Endothelial cell of umbilical vein (primary cell): ENCODE results near the gene TAS1R3. TPM values are rescaled to one million over a fixed set of nuclear protein-coding genes. Genes with fewer than 3 reads are reported as not detected.

Experiments used
- BruUV-seq: library from RNA; stranded (reverse); fragments of 400-500 nt; replicated peaks from 2 replicates; lab custom pipeline; 2021; lab: Mats Ljungman, UMichigan
- CTCF ChIA-PET: fragments of 300-600, 350-600 bp; sonication (Branson Sonifier 250); formaldehyde crosslinking; loops from one replicate; lab custom pipeline; 2021; ENCODE audit warnings: antibody characterized with exemption, inconsistent platforms; lab: Charles Lee
- POLR2A ChIA-PET: fragments of 300-600, 350-600 bp; sonication (Branson Sonifier 250); formaldehyde crosslinking; loops from one replicate; lab custom pipeline; 2021; ENCODE audit warnings: antibody characterized with exemption, inconsistent platforms; lab: Charles Lee
- DNase-seq: peaks from one replicate; pipeline ENCODE4 v3.0.0-alpha.2; 2011; ENCODE audit warnings: low read depth, low spot score
- FAIRE-seq: peaks from 2 replicates; lab custom pipeline; 2011; peaks lifted over from hg19 to GRCh38; lab: Jason Lieb, UNC
- H2AFZ ChIP-seq: 2 replicates; pipeline ENCODE4 v1.6.0; 2012; ENCODE audit warnings: low read depth, low read length, control low read depth, inconsistent platforms
- H3K27ac ChIP-seq: 2 replicates; pipeline ENCODE4 v1.5.1; 2011; ENCODE audit warnings: low read depth, mild to moderate bottlenecking, control low read depth, low read length, moderate library complexity; ENCODE audit not compliant: insufficient read depth
- H3K27me3 ChIP-seq, 2 experiments: 2 replicates each; pipeline versions ENCODE4 v1.6.0 to v1.6.1; 2011; ENCODE audit warnings: low read length in 2 of 2, mixed read lengths in 1 of 2; ENCODE audit not compliant: control insufficient read depth in 2 of 2, insufficient read depth in 2 of 2
- H3K36me3 ChIP-seq, 2 experiments: 2 replicates in 1 of 2; 3 replicates in 1 of 2; pipeline ENCODE4 v1.5.1; 2011; ENCODE audit warnings: low read length in 2 of 2, mild to moderate bottlenecking in 1 of 2, moderate library complexity in 1 of 2; ENCODE audit not compliant: control insufficient read depth in 2 of 2, insufficient read depth in 2 of 2; ENCODE audit errors: extremely low read depth in 1 of 2
- H3K4me1 ChIP-seq: 3 replicates; pipeline ENCODE4 v1.5.1; 2011; ENCODE audit warnings: mild to moderate bottlenecking, low read length; ENCODE audit not compliant: control insufficient read depth, insufficient read depth; ENCODE audit errors: extremely low read depth
- H3K4me2 ChIP-seq: 2 replicates; pipeline ENCODE4 v1.6.1; 2011; ENCODE audit warnings: low read length, control low read depth, mixed read lengths; ENCODE audit not compliant: insufficient read depth
- H3K4me3 ChIP-seq, 3 experiments: fragments of 200-600 bp in 1 of 3; sonication (generic), shearing (Covaris generic) in 1 of 3; replicated peaks in 1 of 3; 2 replicates each; pipeline ENCODE4 v1.5.1; 2011 to 2016; ENCODE audit warnings: control low read depth in 3 of 3, low read length in 3 of 3, mild to moderate bottlenecking in 2 of 3, inconsistent platforms in 1 of 3, low read depth in 1 of 3, moderate library complexity in 1 of 3; ENCODE audit not compliant: insufficient read depth in 1 of 3
- H3K79me2 ChIP-seq: 2 replicates; pipeline ENCODE4 v1.6.0; 2012; ENCODE audit warnings: low read length, inconsistent platforms; ENCODE audit not compliant: control insufficient read depth, insufficient read depth
- H3K9ac ChIP-seq: replicated peaks from 2 replicates; pipeline ENCODE3; 2011; ENCODE audit warnings: low read length, control low read depth; ENCODE audit not compliant: insufficient read depth; ENCODE audit errors: extremely low read depth
- H3K9me1 ChIP-seq: replicated peaks from 3 replicates; pipeline ENCODE4 v1.6.0; 2011; ENCODE audit warnings: mild to moderate bottlenecking, low read length; ENCODE audit not compliant: control insufficient read depth, insufficient read depth; ENCODE audit errors: extremely low read depth
- H3K9me3 ChIP-seq: replicated peaks from 2 replicates; pipeline ENCODE4 v1.5.1; 2012; ENCODE audit warnings: low read length, inconsistent platforms; ENCODE audit not compliant: control insufficient read depth, insufficient read depth
- H4K20me1 ChIP-seq: replicated peaks from 2 replicates; pipeline ENCODE3; 2011; ENCODE audit warnings: mild to moderate bottlenecking, low read length; ENCODE audit not compliant: control insufficient read depth, insufficient read depth; ENCODE audit errors: extremely low read depth
- CTCF ChIP-seq, 2 donors: IDR thresholded peaks; 1 replicate in 1 of 2; 2 replicates in 1 of 2; pipeline ENCODE4 v1.5.1; 2011; ENCODE audit warnings: low read length in 2 of 2, mild to moderate bottlenecking in 2 of 2, moderate library complexity in 2 of 2, control low read depth in 1 of 2, inconsistent platforms in 1 of 2, low read depth in 1 of 2; ENCODE audit not compliant: insufficient read depth in 1 of 2; ENCODE audit errors: extremely low read depth in 1 of 2
- EZH2 ChIP-seq: IDR thresholded peaks from 2 replicates; pipeline ENCODE4 v1.6.1; 2012; ENCODE audit warnings: borderline replicate concordance, low read depth, mild to moderate bottlenecking, moderate library complexity, low read length, inconsistent platforms; ENCODE audit not compliant: severe bottlenecking
- FOS ChIP-seq: IDR thresholded peaks from 2 replicates; pipeline ENCODE4 v1.6.1; 2011; ENCODE audit warnings: mild to moderate bottlenecking, low read length, moderate library complexity, borderline replicate concordance; ENCODE audit not compliant: insufficient read depth
- GATA2 ChIP-seq: IDR thresholded peaks from 2 replicates; pipeline ENCODE4 v1.7.0; 2011; ENCODE audit warnings: low read depth, mild to moderate bottlenecking, moderate library complexity, mixed read lengths, low read length; ENCODE audit not compliant: insufficient read length, insufficient read depth
- JUN ChIP-seq: IDR thresholded peaks from 2 replicates; pipeline ENCODE4 v1.6.1; 2011; ENCODE audit warnings: borderline replicate concordance, low read depth; ENCODE audit not compliant: insufficient read length, insufficient read depth
- MAX ChIP-seq: IDR thresholded peaks from 2 replicates; pipeline ENCODE4 v1.6.1; 2011; ENCODE audit not compliant: insufficient read depth, insufficient read length
- MYC ChIP-seq: IDR thresholded peaks from one replicate; pipeline ENCODE4 v1.6.1; 2011; ENCODE audit warnings: mild to moderate bottlenecking, low read depth, low read length
- POLR2A ChIP-seq: IDR thresholded peaks from 2 replicates; pipeline ENCODE4 v1.6.1; 2012; ENCODE audit warnings: low read depth, mild to moderate bottlenecking, control low read depth, low read length
- POLR2AphosphoS5 ChIP-seq: IDR thresholded peaks from 2 replicates; pipeline ENCODE4 v1.6.1; 2012; ENCODE audit warnings: low read depth, mild to moderate bottlenecking, control low read depth, low read length, moderate library complexity; ENCODE audit not compliant: insufficient read depth
- dilution Hi-C: fragments of 300-500 bp; cut with MboI; formaldehyde crosslinking; loops from one replicate; pipeline ENCODE4 v1.15.0; 2019; ENCODE audit warnings: low sequenced_read_pairs; ENCODE audit not compliant: extremely low pct_ligation_motif_present
- intact Hi-C: fragments of 100-400 bp; cut with micrococcal nuclease; formaldehyde crosslinking; loops from one replicate; pipeline ENCODE4 v1.10.0; 2022
- polyA plus RNA-seq, 4 experiments: library from polyadenylated mRNA; depleted of rRNA in 3 of 4; stranded (reverse) in 3 of 4; unstranded in 1 of 4; fragments of >200 nt; gene quantifications; 2 replicates each; pipeline versions ENCODE4 v1.2.1 to v1.2.3, GENCODE V29; 2011 to 2012; ENCODE audit warnings: missing spikeins in 1 of 4
- total RNA-seq: library from RNA; stranded (reverse); gene quantifications from 2 replicates; pipeline ENCODE4 v1.2.3, GENCODE V29; 2021

The TAS1R3 gene
- total and polyA plus RNA-seq, 2 donors (not counting 3 experiments of a cell fraction or from before 2014, with no cell fraction given), result 0.26 to 0.38 TPM

- no peak for FAIRE-seq
- no peak for TF ChIP-seq POLR2AphosphoS5
- no peak for TF ChIP-seq JUN
- no peak for TF ChIP-seq POLR2A
- TF ChIP-seq CTCF (IDR thresholded peaks at IDR 0.05; ENCODE audit: extremely low read depth in 1 of 2, insufficient read depth in 1 of 2, low read depth in 1 of 2, low read length in 2 of 2), result no peak
- TF ChIP-seq GATA2, result no peak
- TF ChIP-seq EZH2, result no peak
- no peak for TF ChIP-seq MYC
- no peak for TF ChIP-seq FOS
- no peak for TF ChIP-seq MAX
- dilution Hi-C loops, result no loop called here
Observed at GRCh38 chr1:1321477-1321876, 9.6 kb upstream of the TAS1R3 start.

More at GRCh38 chr1:1321477-1321876, 9.6 kb upstream of the TAS1R3 start:
- no peak for DNase-seq
- Histone ChIP-seq H3K9ac (no peak overlapping the region), H3K4me2 (no peak overlapping the region), H3K27ac (no peak overlapping the region), H3K9me1 (no peaks in the 10 kb centered on the region), H4K20me1 (peaks cover 5% of the 10 kb centered on the region), H3K9me3 (no peaks in the 10 kb centered on the region), H2AFZ (no peak overlapping the region), H3K36me3 (peaks cover 0 to 7% of the 10 kb centered on the region in 2 experiments), H3K4me3 (no peak overlapping the region), H3K4me1 (peaks cover 13% of the 10 kb centered on the region), H3K27me3 (no peaks in the 10 kb centered on the region), H3K79me2 (peaks cover 54% of the 10 kb centered on the region)
- intact Hi-C loops, result no loop called here
- ChIA-PET CTCF (interaction anchor here (0.6 kb wide), 1 partner anchor 130 kb away, joined by 3 read pairs; no protein-coding TSS in a partner anchor), POLR2A (no interaction called here)
- BruUV-seq, result no TSS peak
